Heart right ventricle (tissue), 16 donors: Measurements from ENCODE around the gene CRYBA2. TPM values are rescaled to one million over a fixed set of nuclear protein-coding genes. Genes with fewer than 3 reads are reported as not detected.

Experiments
- ATAC-seq, 8 donors: fragments of 200-7000 bp; cut with Tn5 transposase; one replicate each; pipeline ENCODE4 v1.9.1; 2020; ENCODE audit warnings: mild to moderate bottlenecking in 8 of 8, moderate library complexity in 8 of 8, moderate number of reproducible peaks in 1 of 8
- DNase-seq, 2 donors: peaks; one replicate each; pipeline ENCODE4 v3.0.0-alpha.2; 2020
- H3K27ac ChIP-seq, 10 donors: fragments of 200-600 bp; sonication (generic) in 2 of 10; one replicate each; pipeline versions ENCODE4 v1.5.0 to v1.8.0; 2020 to 2022; ENCODE audit warnings: mild to moderate bottlenecking in 3 of 10
- H3K27me3 ChIP-seq, 7 donors: fragments of 200-600 bp; one replicate each; pipeline ENCODE4 v1.8.0; 2021 to 2022; ENCODE audit warnings: mild to moderate bottlenecking in 2 of 7
- H3K36me3 ChIP-seq, 9 donors: fragments of 200-600 bp; sonication (generic) in 1 of 9; one replicate each; pipeline versions ENCODE4 v1.5.0 to v1.8.0; 2020 to 2022; ENCODE audit warnings: mild to moderate bottlenecking in 2 of 9
- H3K4me1 ChIP-seq, 9 donors: fragments of 200-600 bp; sonication (generic) in 1 of 9; one replicate each; pipeline versions ENCODE4 v1.5.0 to v1.8.0; 2020 to 2022; ENCODE audit warnings: mild to moderate bottlenecking in 4 of 9
- H3K4me3 ChIP-seq, 10 donors: fragments of 200-600 bp; sonication (generic) in 2 of 10; one replicate each; pipeline versions ENCODE4 v1.5.0 to v1.8.0; 2020 to 2022; ENCODE audit warnings: mild to moderate bottlenecking in 7 of 10, moderate library complexity in 2 of 10
- H3K9me3 ChIP-seq, 11 donors: fragments of 200-600 bp in 10 of 11; sonication (generic) in 2 of 11; one replicate each; pipeline versions ENCODE4 v1.5.0 to v1.8.0; 2013 to 2022; ENCODE audit warnings: mild to moderate bottlenecking in 2 of 11, control low read depth in 1 of 11, moderate library complexity in 1 of 11
- CTCF ChIP-seq, 9 donors: fragments of 200-600 bp; sonication (generic) in 2 of 9; IDR thresholded peaks; one replicate each; pipeline versions ENCODE4 v1.5.0 to v1.8.0; 2021 to 2022; ENCODE audit warnings: antibody characterized with exemption in 9 of 9, mild to moderate bottlenecking in 5 of 9, moderate library complexity in 1 of 9
- whole genome bisulfite sequencing, 2 donors: extraction: QIAGEN DNeasy Blood & Tissue Kit; methylation state at CpG; one replicate each; pipeline ENCODE4 v1.1.7; 2013; ENCODE audit warnings: inconsistent platforms in 1 of 2; 5-methylcytosine and 5-hydroxymethylcytosine counted together
- intact Hi-C, 10 donors: fragments of 100-400 bp; cut with DNase I; formaldehyde crosslinking; loops; one replicate each; pipeline versions ENCODE4 v1.11.1 to v1.14.2; 2022
- polyA plus RNA-seq, 2 donors: library from polyadenylated mRNA; stranded (reverse); fragments of 200-250 nt; gene quantifications; one replicate each; pipeline ENCODE4 v1.2.3, GENCODE V29; 2013
- total RNA-seq, 10 donors: library from RNA; stranded (reverse); fragmentation: NEBNext Ultra II Directional in 3 of 10; extraction: Animal tissue kit (Norgen Biotek cat#: 25700) in 3 of 10; gene quantifications; one replicate each; pipeline versions ENCODE4 v1.2.1 to v1.2.4, GENCODE V29; 2021 to 2023
- donor health status: Arrhythmogenic right ventricular cardiomyopathy.
- donor health status: ischemic (EF 13 %, LVEDD 7.1; RV severe dilation, severe dysfunction).
- donor health status: healthy with polysubstance abuse.
- donor health status: DM: no; HTN: yes; CAD: no.
- donor health status: DM: no; HTN: no; CAD: no.
- donor health status: ischemic (EF 25% LVEDD 6.9; RV normal size, moderate dysfunction).
- donor health status: ischemic (EF 25% LVEDD 5.7; RV mildly dilated, moderate dysfunction).
- donor health status: healthy.
- donor health status: DM: yes; HTN: yes; CAD: no.
- donor health status: Ischemic cardiomyopathy.
- donor health status: ischemic (EF 35%, LVEDD 5.7; RV mildly dilated, moderate dysfunction).
- donor health status: nonischemic (EF 11% LVEDD 7.7; RV severe dilation, severe dysfunction).
- donor health status: DM: yes; HTN: yes; CAD: no.
- donor health status: PGD.
- donor health status: ischemic (EF 29% LVEDD 5.4; RV normal size, mild dysfunction).
- donor health status: nonischemic (EF 23%, LVEDD 6.1; RV moderate dilation, normal function).

Gene CRYBA2
- total and polyA plus RNA-seq, 12 donors, result not detected

DNA sequence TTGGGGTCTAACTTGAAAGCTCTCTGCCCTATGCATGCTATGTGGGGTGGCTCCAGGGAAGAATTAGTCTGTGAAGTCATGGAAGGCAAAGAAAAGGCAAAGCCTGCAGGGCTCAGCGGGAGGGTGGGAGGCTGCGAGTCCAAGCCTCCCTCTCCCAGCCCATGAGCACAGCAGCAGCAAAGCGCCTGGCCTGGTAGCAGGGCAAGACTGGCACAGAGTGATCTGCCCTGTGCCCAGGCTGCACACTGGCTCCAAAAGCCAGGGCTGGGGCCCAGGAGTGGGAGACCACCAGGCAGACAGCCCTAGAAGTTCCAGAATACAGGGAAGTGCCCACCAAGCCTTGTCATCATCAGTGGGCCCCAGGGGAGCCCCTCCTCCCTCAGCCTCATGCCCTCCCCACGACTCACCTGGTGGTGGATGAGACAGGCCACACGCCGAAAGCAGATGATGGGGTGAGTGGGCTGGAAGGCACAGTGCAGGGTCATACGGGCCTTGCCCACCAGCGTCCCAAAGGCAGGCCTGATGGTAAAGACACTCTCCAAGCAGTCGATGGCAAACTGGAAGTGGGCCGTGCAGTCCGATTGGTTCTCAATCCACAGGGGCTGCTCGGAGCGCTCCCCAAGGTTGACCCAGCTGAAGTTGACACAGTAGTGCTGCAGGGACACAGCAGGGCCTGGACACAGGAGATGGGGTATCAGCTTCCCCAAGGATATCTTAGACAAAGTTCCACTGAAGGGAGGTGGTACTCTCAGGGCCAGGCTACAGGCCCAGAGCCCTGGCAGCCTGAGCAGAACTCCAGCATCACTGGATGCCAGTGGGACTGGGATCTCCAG lies 36.0 kb upstream of the CRYBA2 start:
- intact Hi-C loops, result loop anchor here in 5 of 10 donors (1.0 to 10.0 kb wide), 3 partner anchors 126 kb away; no protein-coding TSS in a partner anchor
- DNase-seq (no peak), ATAC-seq (peak in 1 of 8 donors; percentile 22)
- no peaks in the 10 kb centered on the region for H3K9me3 ChIP-seq
- no peak for TF ChIP-seq CTCF (IDR thresholded peaks at IDR 0.05)
- no peak overlapping the region for H3K4me3 ChIP-seq
- peaks cover 0 to 50% (median 41%) of the 10 kb centered on the region in 7 donors for H3K27me3 ChIP-seq
- H3K4me1 ChIP-seq, result no peaks in the 10 kb centered on the region
- WGBS, 2 donors, result 68 to 71% methylated on average over 13 of the region's 13 CpGs
- no peaks in the 10 kb centered on the region for H3K36me3 ChIP-seq
- H3K27ac ChIP-seq, result no peak overlapping the region

DNA sequence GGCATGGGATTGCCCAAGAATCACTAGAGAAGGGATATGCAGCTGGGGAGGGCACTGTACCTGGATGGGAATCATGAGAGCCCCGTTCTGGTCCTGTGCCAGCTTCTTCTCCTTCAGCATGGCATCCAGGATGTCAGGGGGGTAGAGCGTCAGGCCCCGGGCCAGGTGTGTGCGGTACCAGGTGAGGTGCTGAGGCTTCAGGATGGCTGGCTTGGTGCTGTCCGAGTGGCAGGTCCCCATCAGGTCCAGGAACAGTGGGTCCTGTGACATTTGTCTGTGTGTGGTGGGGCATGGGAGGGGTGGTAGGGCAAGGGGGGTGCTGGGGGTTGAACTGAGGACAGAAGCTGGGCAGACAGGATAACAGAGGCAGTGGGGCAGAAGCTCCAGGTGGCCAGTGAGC lies 34.9 kb upstream of the CRYBA2 start:
- intact Hi-C loops, result loop anchor here in 4 of 10 donors (2.0 to 10.0 kb wide), 2 partner anchors 127 kb away; no protein-coding TSS in a partner anchor
- peaks cover 0 to 44% (median 33%) of the 10 kb centered on the region in 7 donors for H3K27me3 ChIP-seq
- no peak for TF ChIP-seq CTCF (IDR thresholded peaks at IDR 0.05)

GRCh38 chr2:219027511-219028055 lies 34.4 kb upstream of the CRYBA2 start:
- Histone ChIP-seq H3K27ac (no peak overlapping the region), H3K9me3 (no peaks in the 10 kb centered on the region), H3K4me3 (no peak overlapping the region), H3K36me3 (no peaks in the 10 kb centered on the region), H3K27me3 (peaks cover 0 to 46% (median 27%) of the 10 kb centered on the region in 7 donors), H3K4me1 (no peaks in the 10 kb centered on the region)
- ATAC-seq, result no peak
- no peak for DNase-seq
- TF ChIP-seq CTCF (IDR thresholded peaks at IDR 0.05), result no peak
- 89% methylated on average over 22 of the region's 22 CpGs for WGBS, 2 donors
- intact Hi-C loops, result loop anchor here in 4 of 10 donors (2.0 to 10.0 kb wide), 2 partner anchors 127 kb away; no protein-coding TSS in a partner anchor

More for the DNA sequence above, 34.9 kb upstream of the CRYBA2 start:
- no peaks in the 10 kb centered on the region for H3K36me3 ChIP-seq
- H3K4me1 ChIP-seq, result no peaks in the 10 kb centered on the region
- H3K4me3 ChIP-seq, result no peak overlapping the region
- H3K9me3 ChIP-seq, result no peaks in the 10 kb centered on the region
- ATAC-seq (no peak), DNase-seq (no peak)
- no peak overlapping the region for H3K27ac ChIP-seq
- WGBS, 2 donors, result 73 to 81% methylated on average over 5 of the region's 5 CpGs

DNA sequence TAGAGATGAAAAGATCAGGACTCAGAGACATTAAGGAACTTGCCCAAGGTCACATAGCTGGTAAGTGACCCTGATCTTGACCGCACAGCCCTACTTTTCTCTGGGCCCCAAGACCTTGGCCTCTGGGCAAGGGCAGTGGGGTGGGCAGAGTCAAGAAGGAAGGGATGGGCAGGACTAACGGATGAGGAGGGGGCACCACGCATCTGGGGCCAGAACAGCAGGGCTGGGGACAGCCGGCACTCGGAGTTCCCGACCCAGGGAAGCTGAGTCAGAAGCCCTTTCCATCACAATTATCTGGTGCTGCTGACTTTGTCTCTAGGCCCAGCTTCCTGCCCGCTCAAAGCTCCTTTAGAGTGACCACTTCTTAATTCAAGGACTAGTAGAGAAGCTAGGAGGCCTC lies 33.7 kb upstream of the CRYBA2 start:
- no peak for DNase-seq
- intact Hi-C loops, result loop anchor here in 1 of 10 donors (10.0 kb wide), 1 partner anchor 128 kb away; no protein-coding TSS in a partner anchor
- Histone ChIP-seq H3K4me1 (no peaks in the 10 kb centered on the region), H3K27me3 (peaks cover 0 to 44% (median 22%) of the 10 kb centered on the region in 7 donors), H3K4me3 (no peak overlapping the region), H3K36me3 (no peaks in the 10 kb centered on the region), H3K9me3 (no peaks in the 10 kb centered on the region), H3K27ac (no peak overlapping the region)
- no peak for TF ChIP-seq CTCF (IDR thresholded peaks at IDR 0.05)
- 71 to 73% methylated on average over 7 of the region's 7 CpGs for WGBS, 2 donors
- ATAC-seq, result no peak
